Endothelial cell of hepatic sinusoid (primary cell): Measurements from ENCODE around the gene SLC20A1.
"Not testable (repeated sequence)": the region's sequence is repeated elsewhere in the genome, so short reads cannot be mapped to it uniquely, and the experiment has no call there.

ENCODE experiments used
- in situ Hi-C: cut with HindIII; loops from 2 replicates; pipeline ENCODE4 v1.10.0; 2017; ENCODE audit warnings: low sequenced_read_pairs

SLC20A1 gene

GRCh38 chr2:112701052-112701451 lies 55.3 kb downstream of the SLC20A1 start:
- in situ Hi-C loops: no loop called here

GRCh38 chr2:112703684-112704083 lies 57.9 kb downstream of the SLC20A1 start:
- in situ Hi-C loops: no loop called here

- in situ Hi-C loops: no loop called here
Measured at GRCh38 chr2:112705575-112705974, 59.8 kb downstream of the SLC20A1 start.

- in situ Hi-C loops: no loop called here
Measured at GRCh38 chr2:112706170-112706664, 60.5 kb downstream of the SLC20A1 start.

- in situ Hi-C loops: not testable (repeated sequence)
Measured at GRCh38 chr2:112706947-112707346, 61.2 kb downstream of the SLC20A1 start.

GRCh38 chr2:112708968-112709367 lies 63.2 kb downstream of the SLC20A1 start:
- in situ Hi-C loops: no loop called here

- in situ Hi-C loops: no loop called here
Measured at GRCh38 chr2:112709703-112710102, 64.0 kb downstream of the SLC20A1 start.

- in situ Hi-C loops: no loop called here
Measured at GRCh38 chr2:112710956-112711750, 65.4 kb downstream of the SLC20A1 start.

- in situ Hi-C loops: no loop called here
Measured at GRCh38 chr2:112712465-112712864, 66.7 kb downstream of the SLC20A1 start.

- in situ Hi-C loops: no loop called here
Measured at GRCh38 chr2:112712903-112713584, 67.3 kb downstream of the SLC20A1 start.
